Measurements from ENCODE around the gene DYRK3. TPM values are rescaled to one million over a fixed set of nuclear protein-coding genes. Genes with fewer than 3 reads are reported as not detected.
A peak's percentile ranks its signal among the peaks of the same experiment; 100 is the strongest.

Gene DYRK3
- total RNA-seq, 1 donor from 2014 or later, result 22.7 TPM

- DNase-seq (ENCODE audit: low spot score), result no peak
- Mint-ChIP-seq H3K27me3 (ENCODE audit: insufficient read depth, low read depth) (peaks cover 9% of the 10 kb centered on the region), H3K9me3 (no peaks in the 10 kb centered on the region), H3K4me3 (peak overlapping the region; percentile 22), H3K4me1 (peaks cover 85% of the 10 kb centered on the region), H3K36me3 (peaks cover 13% of the 10 kb centered on the region), H3K27ac (peak overlapping the region; percentile 24)
- Histone ChIP-seq H3K4me2 (no peak overlapping the region), H3K79me2 (ENCODE audit: low read depth) (peaks cover 97% of the 10 kb centered on the region), H3K36me3 (no peaks in the 10 kb centered on the region), H3F3A (ENCODE audit: low read depth) (peaks cover 19% of the 10 kb centered on the region), H2AFZ (replicated peaks) (no peak overlapping the region), H3K27me3 (peaks cover 16% of the 10 kb centered on the region), H3K4me1 (peaks cover 60% of the 10 kb centered on the region), H3K9ac (no peak overlapping the region), H3K4me3 (no peak overlapping the region), H3K9me3 (ENCODE audit: low read depth) (no peaks in the 10 kb centered on the region), H4K20me1 (ENCODE audit: low read depth) (peaks cover 98% of the 10 kb centered on the region), H3K27ac (no peak overlapping the region)
- TF ChIP-seq EZH2 (IDR thresholded peaks at IDR 0.05), result no peak
- TF ChIP-seq CTCF (IDR thresholded peaks at IDR 0.05), result no peak
- TF ChIP-seq EZH2phosphoT487 (IDR thresholded peaks at IDR 0.05), result no peak
These were observed 55.2 kb downstream of the DYRK3 start for GRCh38 chr1:206690516-206690915.

GRCh38 chr1:206691604-206692003, 56.3 kb downstream of the DYRK3 start:
- no peaks in the 10 kb centered on the region for H3K9me3 Mint-ChIP-seq
- H3K4me1 Mint-ChIP-seq, result peaks cover 81% of the 10 kb centered on the region
- no peaks in the 10 kb centered on the region for H3K36me3 ChIP-seq
- no peak for DNase-seq (ENCODE audit: low spot score)
- H3K79me2 ChIP-seq (ENCODE audit: low read depth), result peaks cover 94% of the 10 kb centered on the region
- H3K9ac ChIP-seq, result no peak overlapping the region
- peaks cover 9% of the 10 kb centered on the region for H3K27me3 ChIP-seq
- H3F3A ChIP-seq (ENCODE audit: low read depth), result peaks cover 14% of the 10 kb centered on the region
- peak overlapping the region; percentile 67 for H3K27ac Mint-ChIP-seq
- no peak overlapping the region for H2AFZ ChIP-seq (replicated peaks)
- H3K36me3 Mint-ChIP-seq, result peaks cover 18% of the 10 kb centered on the region
- no peak overlapping the region for H3K4me3 Mint-ChIP-seq
- H3K27ac ChIP-seq, result no peak overlapping the region
- H3K9me3 ChIP-seq (ENCODE audit: low read depth), result no peaks in the 10 kb centered on the region
- H3K27me3 Mint-ChIP-seq (ENCODE audit: insufficient read depth, low read depth), result peaks cover 6% of the 10 kb centered on the region
- no peak overlapping the region for H3K4me2 ChIP-seq
- peaks cover 97% of the 10 kb centered on the region for H4K20me1 ChIP-seq (ENCODE audit: low read depth)
- TF ChIP-seq CTCF (IDR thresholded peaks at IDR 0.05) (no peak), EZH2 (IDR thresholded peaks at IDR 0.05) (no peak), EZH2phosphoT487 (IDR thresholded peaks at IDR 0.05) (no peak)
- H3K4me3 ChIP-seq, result no peak overlapping the region
- H3K4me1 ChIP-seq, result peaks cover 56% of the 10 kb centered on the region

GRCh38 chr1:206693029-206693428, 57.7 kb downstream of the DYRK3 start:
- H3K27ac ChIP-seq, result no peak overlapping the region
- H3K9me3 Mint-ChIP-seq, result no peaks in the 10 kb centered on the region

More at GRCh38 chr1:206693029-206693428, 57.7 kb downstream of the DYRK3 start:
- H3K9me3 ChIP-seq (ENCODE audit: low read depth), result no peaks in the 10 kb centered on the region
- H4K20me1 ChIP-seq (ENCODE audit: low read depth), result peaks cover 97% of the 10 kb centered on the region
- Mint-ChIP-seq H3K4me1 (peaks cover 79% of the 10 kb centered on the region), H3K36me3 (peaks cover 31% of the 10 kb centered on the region), H3K27ac (no peak overlapping the region), H3K27me3 (ENCODE audit: insufficient read depth, low read depth) (peaks cover 2% of the 10 kb centered on the region), H3K4me3 (peak overlapping the region; percentile 8)
- H3F3A ChIP-seq (ENCODE audit: low read depth), result peaks cover 2% of the 10 kb centered on the region
- H3K36me3 ChIP-seq, result no peaks in the 10 kb centered on the region
- peaks cover 46% of the 10 kb centered on the region for H3K4me1 ChIP-seq
- no peak for DNase-seq (ENCODE audit: low spot score)
- H3K27me3 ChIP-seq, result no peaks in the 10 kb centered on the region
- no peak overlapping the region for H2AFZ ChIP-seq (replicated peaks)
- TF ChIP-seq CTCF (IDR thresholded peaks at IDR 0.05) (no peak), EZH2 (IDR thresholded peaks at IDR 0.05) (no peak), EZH2phosphoT487 (IDR thresholded peaks at IDR 0.05) (no peak)
- H3K4me3 ChIP-seq, result no peak overlapping the region
- no peak overlapping the region for H3K9ac ChIP-seq
- H3K79me2 ChIP-seq (ENCODE audit: low read depth), result peaks cover 94% of the 10 kb centered on the region
- H3K4me2 ChIP-seq, result no peak overlapping the region
